Endothelial cell of umbilical vein (primary cell): ENCODE results near the gene PYGB. TPM values are rescaled to one million over a fixed set of nuclear protein-coding genes. Genes with fewer than 3 reads are reported as not detected.

Experiments
- BruUV-seq: library from RNA; stranded (reverse); fragments of 400-500 nt; replicated peaks from 2 replicates; lab custom pipeline; 2021; lab: Mats Ljungman, UMichigan
- CTCF ChIA-PET: fragments of 300-600, 350-600 bp; sonication (Branson Sonifier 250); formaldehyde crosslinking; loops from one replicate; lab custom pipeline; 2021; ENCODE audit warnings: antibody characterized with exemption, inconsistent platforms; lab: Charles Lee
- POLR2A ChIA-PET: fragments of 300-600, 350-600 bp; sonication (Branson Sonifier 250); formaldehyde crosslinking; loops from one replicate; lab custom pipeline; 2021; ENCODE audit warnings: antibody characterized with exemption, inconsistent platforms; lab: Charles Lee
- DNase-seq: peaks from one replicate; pipeline ENCODE4 v3.0.0-alpha.2; 2011; ENCODE audit warnings: low read depth, low spot score
- FAIRE-seq: peaks from 2 replicates; lab custom pipeline; 2011; peaks lifted over from hg19 to GRCh38; lab: Jason Lieb, UNC
- H2AFZ ChIP-seq: 2 replicates; pipeline ENCODE4 v1.6.0; 2012; ENCODE audit warnings: low read depth, low read length, control low read depth, inconsistent platforms
- H3K27ac ChIP-seq: 2 replicates; pipeline ENCODE4 v1.5.1; 2011; ENCODE audit warnings: low read depth, mild to moderate bottlenecking, control low read depth, low read length, moderate library complexity; ENCODE audit not compliant: insufficient read depth
- H3K27me3 ChIP-seq, 2 experiments: 2 replicates each; pipeline versions ENCODE4 v1.6.0 to v1.6.1; 2011; ENCODE audit warnings: low read length in 2 of 2, mixed read lengths in 1 of 2; ENCODE audit not compliant: control insufficient read depth in 2 of 2, insufficient read depth in 2 of 2
- H3K36me3 ChIP-seq, 2 experiments: 2 replicates in 1 of 2; 3 replicates in 1 of 2; pipeline ENCODE4 v1.5.1; 2011; ENCODE audit warnings: low read length in 2 of 2, mild to moderate bottlenecking in 1 of 2, moderate library complexity in 1 of 2; ENCODE audit not compliant: control insufficient read depth in 2 of 2, insufficient read depth in 2 of 2; ENCODE audit errors: extremely low read depth in 1 of 2
- H3K4me1 ChIP-seq: 3 replicates; pipeline ENCODE4 v1.5.1; 2011; ENCODE audit warnings: mild to moderate bottlenecking, low read length; ENCODE audit not compliant: control insufficient read depth, insufficient read depth; ENCODE audit errors: extremely low read depth
- H3K4me2 ChIP-seq: 2 replicates; pipeline ENCODE4 v1.6.1; 2011; ENCODE audit warnings: low read length, control low read depth, mixed read lengths; ENCODE audit not compliant: insufficient read depth
- H3K4me3 ChIP-seq, 3 experiments: fragments of 200-600 bp in 1 of 3; sonication (generic), shearing (Covaris generic) in 1 of 3; replicated peaks in 1 of 3; 2 replicates each; pipeline ENCODE4 v1.5.1; 2011 to 2016; ENCODE audit warnings: control low read depth in 3 of 3, low read length in 3 of 3, mild to moderate bottlenecking in 2 of 3, inconsistent platforms in 1 of 3, low read depth in 1 of 3, moderate library complexity in 1 of 3; ENCODE audit not compliant: insufficient read depth in 1 of 3
- H3K79me2 ChIP-seq: 2 replicates; pipeline ENCODE4 v1.6.0; 2012; ENCODE audit warnings: low read length, inconsistent platforms; ENCODE audit not compliant: control insufficient read depth, insufficient read depth
- H3K9ac ChIP-seq: replicated peaks from 2 replicates; pipeline ENCODE3; 2011; ENCODE audit warnings: low read length, control low read depth; ENCODE audit not compliant: insufficient read depth; ENCODE audit errors: extremely low read depth
- H3K9me1 ChIP-seq: replicated peaks from 3 replicates; pipeline ENCODE4 v1.6.0; 2011; ENCODE audit warnings: mild to moderate bottlenecking, low read length; ENCODE audit not compliant: control insufficient read depth, insufficient read depth; ENCODE audit errors: extremely low read depth
- H3K9me3 ChIP-seq: replicated peaks from 2 replicates; pipeline ENCODE4 v1.5.1; 2012; ENCODE audit warnings: low read length, inconsistent platforms; ENCODE audit not compliant: control insufficient read depth, insufficient read depth
- H4K20me1 ChIP-seq: replicated peaks from 2 replicates; pipeline ENCODE3; 2011; ENCODE audit warnings: mild to moderate bottlenecking, low read length; ENCODE audit not compliant: control insufficient read depth, insufficient read depth; ENCODE audit errors: extremely low read depth
- EZH2 ChIP-seq: IDR thresholded peaks from 2 replicates; pipeline ENCODE4 v1.6.1; 2012; ENCODE audit warnings: borderline replicate concordance, low read depth, mild to moderate bottlenecking, moderate library complexity, low read length, inconsistent platforms; ENCODE audit not compliant: severe bottlenecking
- FOS ChIP-seq: IDR thresholded peaks from 2 replicates; pipeline ENCODE4 v1.6.1; 2011; ENCODE audit warnings: mild to moderate bottlenecking, low read length, moderate library complexity, borderline replicate concordance; ENCODE audit not compliant: insufficient read depth
- GATA2 ChIP-seq: IDR thresholded peaks from 2 replicates; pipeline ENCODE4 v1.7.0; 2011; ENCODE audit warnings: low read depth, mild to moderate bottlenecking, moderate library complexity, mixed read lengths, low read length; ENCODE audit not compliant: insufficient read length, insufficient read depth
- JUN ChIP-seq: IDR thresholded peaks from 2 replicates; pipeline ENCODE4 v1.6.1; 2011; ENCODE audit warnings: borderline replicate concordance, low read depth; ENCODE audit not compliant: insufficient read length, insufficient read depth
- MYC ChIP-seq: IDR thresholded peaks from one replicate; pipeline ENCODE4 v1.6.1; 2011; ENCODE audit warnings: mild to moderate bottlenecking, low read depth, low read length
- POLR2A ChIP-seq: IDR thresholded peaks from 2 replicates; pipeline ENCODE4 v1.6.1; 2012; ENCODE audit warnings: low read depth, mild to moderate bottlenecking, control low read depth, low read length
- POLR2AphosphoS5 ChIP-seq: IDR thresholded peaks from 2 replicates; pipeline ENCODE4 v1.6.1; 2012; ENCODE audit warnings: low read depth, mild to moderate bottlenecking, control low read depth, low read length, moderate library complexity; ENCODE audit not compliant: insufficient read depth
- dilution Hi-C: fragments of 300-500 bp; cut with MboI; formaldehyde crosslinking; loops from one replicate; pipeline ENCODE4 v1.15.0; 2019; ENCODE audit warnings: low sequenced_read_pairs; ENCODE audit not compliant: extremely low pct_ligation_motif_present
- intact Hi-C: fragments of 100-400 bp; cut with micrococcal nuclease; formaldehyde crosslinking; loops from one replicate; pipeline ENCODE4 v1.10.0; 2022
- polyA plus RNA-seq, 4 experiments: library from polyadenylated mRNA; depleted of rRNA in 3 of 4; stranded (reverse) in 3 of 4; unstranded in 1 of 4; fragments of >200 nt; gene quantifications; 2 replicates each; pipeline versions ENCODE4 v1.2.1 to v1.2.3, GENCODE V29; 2011 to 2012; ENCODE audit warnings: missing spikeins in 1 of 4
- total RNA-seq: library from RNA; stranded (reverse); gene quantifications from 2 replicates; pipeline ENCODE4 v1.2.3, GENCODE V29; 2021
- TF ChIP-seq, protein P1 (sequence below): IDR thresholded peaks from 2 replicates; pipeline ENCODE4 v1.6.1; 2011; ENCODE audit not compliant: insufficient read depth, insufficient read length
- TF ChIP-seq, protein P2 (sequence below), 2 donors: IDR thresholded peaks; 1 replicate in 1 of 2; 2 replicates in 1 of 2; pipeline ENCODE4 v1.5.1; 2011; ENCODE audit warnings: low read length in 2 of 2, mild to moderate bottlenecking in 2 of 2, moderate library complexity in 2 of 2, control low read depth in 1 of 2, inconsistent platforms in 1 of 2, low read depth in 1 of 2; ENCODE audit not compliant: insufficient read depth in 1 of 2; ENCODE audit errors: extremely low read depth in 1 of 2

The PYGB gene
- total and polyA plus RNA-seq, 2 donors (not counting 3 experiments of a cell fraction or from before 2014, with no cell fraction given): 36.1 to 60.2 TPM

DNA sequence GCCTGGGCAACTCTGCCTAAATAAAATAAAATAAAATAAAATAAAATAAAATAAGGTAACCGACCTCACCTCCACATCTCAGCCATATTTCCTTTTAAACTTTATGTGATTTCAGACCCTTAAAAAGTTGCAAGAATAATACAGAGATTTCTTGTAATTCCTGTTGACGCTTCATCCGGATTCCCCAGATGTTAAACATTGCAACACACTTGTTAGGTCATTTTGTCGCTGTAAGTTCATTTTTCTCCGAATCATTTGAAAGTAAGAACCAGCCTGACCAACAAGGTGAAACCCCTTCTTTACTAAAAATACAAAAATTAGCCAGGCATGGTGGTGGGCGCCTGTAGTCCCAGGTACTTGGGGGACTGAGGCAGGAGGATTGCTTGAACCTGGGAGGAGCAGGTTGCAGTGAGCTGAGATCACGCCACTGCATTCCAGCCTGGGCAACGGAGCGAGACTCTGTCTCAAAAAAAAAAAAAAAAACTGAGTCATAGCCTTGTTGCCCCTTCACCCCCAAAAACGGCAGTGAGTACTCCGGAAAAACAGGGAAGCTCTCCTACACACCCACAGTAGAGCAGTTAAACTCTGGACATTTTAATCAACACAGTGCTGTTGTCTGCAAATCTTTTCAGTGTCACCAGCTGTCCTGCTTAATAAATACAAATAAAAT lies 5.9 kb downstream of the PYGB start:
- no peak overlapping the region for H3K27ac ChIP-seq
- dilution Hi-C loops: no loop called here
- intact Hi-C loops: no loop called here

DNA sequence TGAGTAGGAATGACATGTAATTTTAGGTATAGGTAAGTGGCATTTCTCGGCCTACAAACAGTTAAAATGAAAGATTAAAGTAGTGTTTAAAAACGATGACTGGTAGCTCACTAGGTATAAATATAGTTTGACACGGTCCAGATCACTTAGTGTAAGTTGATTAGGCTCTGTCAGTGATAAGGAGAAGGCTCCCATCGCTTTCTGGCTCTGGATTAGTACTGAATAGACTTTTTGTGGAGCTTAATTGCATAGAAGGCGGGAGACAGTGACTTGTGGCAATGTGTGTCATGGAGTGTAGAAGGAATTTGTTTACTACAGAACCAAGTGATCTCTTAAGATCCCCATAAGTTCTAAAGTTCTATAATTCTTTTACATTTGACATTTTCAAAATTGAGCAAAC lies 6.7 kb downstream of the PYGB start:
- Histone ChIP-seq H3K79me2 (peaks cover 75% of the 10 kb centered on the region), H3K4me3 (no peak overlapping the region), H3K4me1 (peaks cover 5% of the 10 kb centered on the region), H3K9ac (no peak overlapping the region), H3K9me1 (no peaks in the 10 kb centered on the region), H3K4me2 (no peak overlapping the region), H3K27ac (no peak overlapping the region), H3K9me3 (no peaks in the 10 kb centered on the region), H4K20me1 (no peaks in the 10 kb centered on the region), H3K27me3 (no peaks in the 10 kb centered on the region), H3K36me3 (peaks cover 2 to 6% of the 10 kb centered on the region in 2 experiments), H2AFZ (no peak overlapping the region)
- ChIA-PET POLR2A (no interaction called here), CTCF (interaction anchor here (1.1 to 1.2 kb wide), 2 partner anchors 8 to 45 kb away, joined by 3 read pairs; no protein-coding TSS in a partner anchor)
- no peak for TF ChIP-seq MYC
- no peak for TF ChIP-seq POLR2A
- no peak for TF ChIP-seq EZH2
- no peak for TF ChIP-seq POLR2AphosphoS5
- TF ChIP-seq, protein P1, sequence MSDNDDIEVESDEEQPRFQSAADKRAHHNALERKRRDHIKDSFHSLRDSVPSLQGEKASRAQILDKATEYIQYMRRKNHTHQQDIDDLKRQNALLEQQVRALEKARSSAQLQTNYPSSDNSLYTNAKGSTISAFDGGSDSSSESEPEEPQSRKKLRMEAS: no peak
- TF ChIP-seq, protein P2, sequence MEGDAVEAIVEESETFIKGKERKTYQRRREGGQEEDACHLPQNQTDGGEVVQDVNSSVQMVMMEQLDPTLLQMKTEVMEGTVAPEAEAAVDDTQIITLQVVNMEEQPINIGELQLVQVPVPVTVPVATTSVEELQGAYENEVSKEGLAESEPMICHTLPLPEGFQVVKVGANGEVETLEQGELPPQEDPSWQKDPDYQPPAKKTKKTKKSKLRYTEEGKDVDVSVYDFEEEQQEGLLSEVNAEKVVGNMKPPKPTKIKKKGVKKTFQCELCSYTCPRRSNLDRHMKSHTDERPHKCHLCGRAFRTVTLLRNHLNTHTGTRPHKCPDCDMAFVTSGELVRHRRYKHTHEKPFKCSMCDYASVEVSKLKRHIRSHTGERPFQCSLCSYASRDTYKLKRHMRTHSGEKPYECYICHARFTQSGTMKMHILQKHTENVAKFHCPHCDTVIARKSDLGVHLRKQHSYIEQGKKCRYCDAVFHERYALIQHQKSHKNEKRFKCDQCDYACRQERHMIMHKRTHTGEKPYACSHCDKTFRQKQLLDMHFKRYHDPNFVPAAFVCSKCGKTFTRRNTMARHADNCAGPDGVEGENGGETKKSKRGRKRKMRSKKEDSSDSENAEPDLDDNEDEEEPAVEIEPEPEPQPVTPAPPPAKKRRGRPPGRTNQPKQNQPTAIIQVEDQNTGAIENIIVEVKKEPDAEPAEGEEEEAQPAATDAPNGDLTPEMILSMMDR (IDR thresholded peaks at IDR 0.05; ENCODE audit: extremely low read depth in 1 of 2, insufficient read depth in 1 of 2, low read depth in 1 of 2, low read length in 2 of 2): no peak
- TF ChIP-seq JUN: no peak
- no peak for TF ChIP-seq GATA2
- no peak for TF ChIP-seq FOS
- BruUV-seq: no TSS peak
- dilution Hi-C loops: no loop called here
- DNase-seq: no peak
- FAIRE-seq: no peak
- intact Hi-C loops: no loop called here

More for the DNA sequence above, 5.9 kb downstream of the PYGB start:
- Histone ChIP-seq H3K9ac (no peak overlapping the region), H4K20me1 (no peaks in the 10 kb centered on the region), H3K9me3 (no peaks in the 10 kb centered on the region), H3K4me3 (no peak overlapping the region), H3K9me1 (no peaks in the 10 kb centered on the region), H3K79me2 (peaks cover 83% of the 10 kb centered on the region), H3K27me3 (no peaks in the 10 kb centered on the region), H3K4me1 (peaks cover 11% of the 10 kb centered on the region), H3K4me2 (no peak overlapping the region), H2AFZ (no peak overlapping the region), H3K36me3 (peaks cover 2 to 3% of the 10 kb centered on the region in 2 experiments)
- ChIA-PET POLR2A (interaction anchor here (0.7 kb wide), 1 partner anchor 33 kb away, joined by 3 read pairs; no protein-coding TSS in a partner anchor), CTCF (interaction anchor here (1.1 to 1.2 kb wide), 2 partner anchors 7 to 46 kb away, joined by 3 read pairs; no protein-coding TSS in a partner anchor)
- no peak for DNase-seq
- TF ChIP-seq FOS (no peak), POLR2AphosphoS5 (no peak), EZH2 (no peak)
- no peak for FAIRE-seq
- no TSS peak for BruUV-seq
